GM19025 (cell line): ENCODE measurements around the gene HYKK.
"Not testable (repeated sequence)": the region's sequence is repeated elsewhere in the genome, so short reads cannot be mapped to it uniquely, and the experiment has no call there.

Source experiments
- ATAC-seq: cut with Tn5 transposase; IDR thresholded peaks from one replicate; pipeline ENCODE4 v1.9.1; 2021; ENCODE audit warnings: mild to moderate bottlenecking, low read depth, moderate library complexity; ENCODE audit not compliant: unreplicated experiment

HYKK gene

GRCh38 chr15:78506971-78507830 lies at the start of gene HYKK:
HYKK (plus strand) TSS chr15:78507577; CDS start chr15:78513089, 5,512 bp downstream.
- peak; percentile 84 for ATAC-seq

GRCh38 chr15:78460737-78461136 lies 46.6 kb upstream of the HYKK start:
- ATAC-seq: no peak

GRCh38 chr15:78461171-78461888 lies 46.0 kb upstream of the HYKK start:
- ATAC-seq: no peak

- no peak for ATAC-seq
Observed at GRCh38 chr15:78469031-78469430, 38.3 kb upstream of the HYKK start.

GRCh38 chr15:78477295-78477694 lies 30.1 kb upstream of the HYKK start:
- ATAC-seq: no peak

- ATAC-seq: no peak
Observed at GRCh38 chr15:78479650-78480049, 27.7 kb upstream of the HYKK start.

- ATAC-seq: no peak
Observed at GRCh38 chr15:78481917-78482316, 25.5 kb upstream of the HYKK start.

- ATAC-seq: no peak
Observed at GRCh38 chr15:78492872-78493271, 14.5 kb upstream of the HYKK start.

GRCh38 chr15:78501857-78502256 lies 5.5 kb upstream of the HYKK start:
- ATAC-seq: no peak

- ATAC-seq: no peak
Observed at GRCh38 chr15:78502641-78503040, 4.7 kb upstream of the HYKK start.

GRCh38 chr15:78507831-78508160 lies 419 bp downstream of the HYKK start:
- peak; percentile 22 for ATAC-seq

GRCh38 chr15:78508272-78508671 lies 895 bp downstream of the HYKK start:
- ATAC-seq: no peak

- no peak for ATAC-seq
Observed at GRCh38 chr15:78509726-78510312, 2.4 kb downstream of the HYKK start.

- not testable (repeated sequence) for ATAC-seq
Observed at GRCh38 chr15:78520035-78520434, 12.7 kb downstream of the HYKK start.

- no peak for ATAC-seq
Observed at GRCh38 chr15:78524230-78524629, 16.9 kb downstream of the HYKK start.

GRCh38 chr15:78527325-78527724 lies 19.9 kb downstream of the HYKK start:
- ATAC-seq: no peak

GRCh38 chr15:78533331-78533730 lies 26.0 kb downstream of the HYKK start:
- ATAC-seq: no peak

GRCh38 chr15:78536134-78536533 lies 28.8 kb downstream of the HYKK start:
- ATAC-seq: no peak

- ATAC-seq: no peak
Observed at GRCh38 chr15:78537266-78537905, 30.0 kb downstream of the HYKK start.

- no peak for ATAC-seq
Observed at GRCh38 chr15:78538358-78538757, 31.0 kb downstream of the HYKK start.
